Gastroesophageal sphincter (tissue), 3 donors: ENCODE measurements around the gene SMG7.

Experiments
- CTCF ChIP-seq, 4 experiments: fragments of 200-600 bp in 2 of 4; fragments of 450-650 bp in 2 of 4; sonication (generic) in 1 of 4; IDR thresholded peaks; one replicate each; pipeline ENCODE4 v1.5.1; 2017 to 2019; ENCODE audit warnings: antibody characterized with exemption in 4 of 4, mild to moderate bottlenecking in 2 of 4, moderate library complexity in 2 of 4
- POLR2A ChIP-seq, 2 donors: fragments of 450-650 bp; IDR thresholded peaks; one replicate each; pipeline ENCODE4 v1.6.1; 2017; ENCODE audit warnings: antibody characterized with exemption in 2 of 2, mild to moderate bottlenecking in 2 of 2, moderate library complexity in 1 of 2

- TF ChIP-seq CTCF (IDR thresholded peaks at IDR 0.05): no peak
- TF ChIP-seq POLR2A (IDR thresholded peaks at IDR 0.05): no peak
These were observed 99.5 kb downstream of the SMG7 start for GRCh38 chr1:183571678-183572268.
